ENCODE measurements around the gene NKIRAS1.
"Not testable (repeated sequence)": the region's sequence is repeated elsewhere in the genome, so short reads cannot be mapped to it uniquely, and the experiment has no call there.

NKIRAS1 gene

DNA sequence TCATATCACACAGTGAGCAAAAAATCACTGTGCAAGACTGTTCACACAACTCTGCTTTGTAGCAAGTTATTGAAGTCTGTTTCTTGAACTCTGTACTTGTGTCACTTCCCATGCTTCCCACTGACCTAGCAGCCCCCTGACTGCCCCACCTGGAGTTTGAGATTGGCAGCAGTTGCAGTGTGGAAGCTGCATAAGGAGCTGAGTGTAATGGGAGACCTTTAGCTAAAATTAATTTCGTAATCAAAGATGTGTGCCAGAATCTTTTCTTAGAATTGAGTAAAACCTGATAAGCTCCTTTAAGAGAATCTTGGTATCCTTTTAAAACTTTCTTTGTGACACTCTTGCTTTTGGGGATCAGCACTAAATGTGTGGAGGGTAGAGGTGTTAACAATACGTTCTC is 42.8 kb downstream of the NKIRAS1 start:
- no peak overlapping the region for H3K27ac ChIP-seq (replicated peaks)
- no peaks in the 10 kb centered on the region for H3K27me3 ChIP-seq (ENCODE audit: insufficient read depth, poor library complexity, severe bottlenecking)
- DNase-seq (ENCODE audit: low read depth in 1 of 2, low spot score in 1 of 2) = no peak
- H3K4me3 ChIP-seq (replicated peaks; ENCODE audit: insufficient read depth, low read length) = no peak overlapping the region
- TF ChIP-seq, protein P1, sequence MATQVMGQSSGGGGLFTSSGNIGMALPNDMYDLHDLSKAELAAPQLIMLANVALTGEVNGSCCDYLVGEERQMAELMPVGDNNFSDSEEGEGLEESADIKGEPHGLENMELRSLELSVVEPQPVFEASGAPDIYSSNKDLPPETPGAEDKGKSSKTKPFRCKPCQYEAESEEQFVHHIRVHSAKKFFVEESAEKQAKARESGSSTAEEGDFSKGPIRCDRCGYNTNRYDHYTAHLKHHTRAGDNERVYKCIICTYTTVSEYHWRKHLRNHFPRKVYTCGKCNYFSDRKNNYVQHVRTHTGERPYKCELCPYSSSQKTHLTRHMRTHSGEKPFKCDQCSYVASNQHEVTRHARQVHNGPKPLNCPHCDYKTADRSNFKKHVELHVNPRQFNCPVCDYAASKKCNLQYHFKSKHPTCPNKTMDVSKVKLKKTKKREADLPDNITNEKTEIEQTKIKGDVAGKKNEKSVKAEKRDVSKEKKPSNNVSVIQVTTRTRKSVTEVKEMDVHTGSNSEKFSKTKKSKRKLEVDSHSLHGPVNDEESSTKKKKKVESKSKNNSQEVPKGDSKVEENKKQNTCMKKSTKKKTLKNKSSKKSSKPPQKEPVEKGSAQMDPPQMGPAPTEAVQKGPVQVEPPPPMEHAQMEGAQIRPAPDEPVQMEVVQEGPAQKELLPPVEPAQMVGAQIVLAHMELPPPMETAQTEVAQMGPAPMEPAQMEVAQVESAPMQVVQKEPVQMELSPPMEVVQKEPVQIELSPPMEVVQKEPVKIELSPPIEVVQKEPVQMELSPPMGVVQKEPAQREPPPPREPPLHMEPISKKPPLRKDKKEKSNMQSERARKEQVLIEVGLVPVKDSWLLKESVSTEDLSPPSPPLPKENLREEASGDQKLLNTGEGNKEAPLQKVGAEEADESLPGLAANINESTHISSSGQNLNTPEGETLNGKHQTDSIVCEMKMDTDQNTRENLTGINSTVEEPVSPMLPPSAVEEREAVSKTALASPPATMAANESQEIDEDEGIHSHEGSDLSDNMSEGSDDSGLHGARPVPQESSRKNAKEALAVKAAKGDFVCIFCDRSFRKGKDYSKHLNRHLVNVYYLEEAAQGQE (IDR thresholded peaks at IDR 0.05; ENCODE audit: insufficient replicate concordance, low read depth) = no peak
- no peak for TF ChIP-seq SPI1 (IDR thresholded peaks at IDR 0.05; ENCODE audit: borderline replicate concordance, low read depth)
- TF ChIP-seq, protein P2, sequence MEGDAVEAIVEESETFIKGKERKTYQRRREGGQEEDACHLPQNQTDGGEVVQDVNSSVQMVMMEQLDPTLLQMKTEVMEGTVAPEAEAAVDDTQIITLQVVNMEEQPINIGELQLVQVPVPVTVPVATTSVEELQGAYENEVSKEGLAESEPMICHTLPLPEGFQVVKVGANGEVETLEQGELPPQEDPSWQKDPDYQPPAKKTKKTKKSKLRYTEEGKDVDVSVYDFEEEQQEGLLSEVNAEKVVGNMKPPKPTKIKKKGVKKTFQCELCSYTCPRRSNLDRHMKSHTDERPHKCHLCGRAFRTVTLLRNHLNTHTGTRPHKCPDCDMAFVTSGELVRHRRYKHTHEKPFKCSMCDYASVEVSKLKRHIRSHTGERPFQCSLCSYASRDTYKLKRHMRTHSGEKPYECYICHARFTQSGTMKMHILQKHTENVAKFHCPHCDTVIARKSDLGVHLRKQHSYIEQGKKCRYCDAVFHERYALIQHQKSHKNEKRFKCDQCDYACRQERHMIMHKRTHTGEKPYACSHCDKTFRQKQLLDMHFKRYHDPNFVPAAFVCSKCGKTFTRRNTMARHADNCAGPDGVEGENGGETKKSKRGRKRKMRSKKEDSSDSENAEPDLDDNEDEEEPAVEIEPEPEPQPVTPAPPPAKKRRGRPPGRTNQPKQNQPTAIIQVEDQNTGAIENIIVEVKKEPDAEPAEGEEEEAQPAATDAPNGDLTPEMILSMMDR (IDR thresholded peaks at IDR 0.05; ENCODE audit: insufficient read depth, low read length) = no peak
- no peak for TF ChIP-seq POLR2AphosphoS5 (IDR thresholded peaks at IDR 0.05; ENCODE audit: low read depth)
- TF ChIP-seq GABPA (IDR thresholded peaks at IDR 0.05; ENCODE audit: low read depth) = no peak

GRCh38 chr3:23872330-23872729 is 44.5 kb downstream of the NKIRAS1 start:
- TF ChIP-seq POLR2AphosphoS5 (IDR thresholded peaks at IDR 0.05; ENCODE audit: low read depth) (no peak), GABPA (IDR thresholded peaks at IDR 0.05; ENCODE audit: low read depth) (no peak), SPI1 (IDR thresholded peaks at IDR 0.05; ENCODE audit: borderline replicate concordance, low read depth) (no peak)
- TF ChIP-seq, protein P2 (IDR thresholded peaks at IDR 0.05; ENCODE audit: insufficient read depth, low read length) = no peak
- TF ChIP-seq, protein P1 (IDR thresholded peaks at IDR 0.05; ENCODE audit: insufficient replicate concordance, low read depth) = no peak
- DNase-seq (ENCODE audit: low read depth in 1 of 2, low spot score in 1 of 2) = no peak
- H3K27ac ChIP-seq (replicated peaks) = no peak overlapping the region
- no peak overlapping the region for H3K4me3 ChIP-seq (replicated peaks; ENCODE audit: insufficient read depth, low read length)
- H3K27me3 ChIP-seq (ENCODE audit: insufficient read depth, poor library complexity, severe bottlenecking) = no peaks in the 10 kb centered on the region

DNA sequence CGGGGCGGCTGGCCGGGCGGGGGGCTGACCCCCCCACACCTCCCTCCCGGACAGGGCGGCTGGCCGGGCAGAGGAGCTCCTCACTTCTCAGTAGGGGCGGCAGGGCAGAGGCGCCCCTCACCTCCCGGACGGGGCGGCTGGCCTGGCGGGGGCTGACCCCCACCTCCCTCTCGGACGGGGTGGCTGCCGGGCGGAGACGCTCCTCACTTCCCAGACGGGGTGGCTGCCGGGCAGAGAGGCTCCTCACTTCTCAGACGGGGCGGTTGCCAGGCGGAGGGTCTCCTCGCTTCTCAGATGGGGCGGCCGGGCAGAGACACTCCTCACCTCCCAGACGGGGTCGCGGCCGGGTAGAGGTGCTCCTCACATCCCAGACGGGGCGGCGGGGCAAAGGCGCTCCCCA is 45.4 kb downstream of the NKIRAS1 start:
- DNase-seq (ENCODE audit: low read depth in 1 of 2, low spot score in 1 of 2); H3K27me3 ChIP-seq (ENCODE audit: insufficient read depth, poor library complexity, severe bottlenecking); H3K27ac ChIP-seq (replicated peaks); H3K4me3 ChIP-seq (replicated peaks; ENCODE audit: insufficient read depth, low read length): not testable (repeated sequence)

DNA sequence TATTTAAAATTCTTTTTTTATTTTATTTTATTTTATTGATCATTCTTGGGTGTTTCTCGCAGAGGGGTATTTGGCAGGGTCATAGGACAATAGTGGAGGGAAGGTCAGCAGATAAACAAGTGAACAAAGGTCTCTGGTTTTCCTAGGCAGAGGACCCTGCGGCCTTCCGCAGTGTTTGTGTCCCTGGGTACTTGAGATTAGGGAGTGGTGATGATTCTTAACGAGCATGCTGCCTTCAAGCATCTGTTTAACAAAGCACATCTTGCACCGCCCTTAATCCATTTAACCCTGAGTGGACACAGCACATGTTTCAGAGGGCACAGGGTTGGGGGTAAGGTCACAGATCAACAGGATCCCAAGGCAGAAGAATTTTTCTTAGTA is 46.1 kb downstream of the NKIRAS1 start:
- not testable (repeated sequence) for H3K27me3 ChIP-seq (ENCODE audit: insufficient read depth, poor library complexity, severe bottlenecking); H3K4me3 ChIP-seq (replicated peaks; ENCODE audit: insufficient read depth, low read length); DNase-seq (ENCODE audit: low read depth in 1 of 2, low spot score in 1 of 2); H3K27ac ChIP-seq (replicated peaks)

DNA sequence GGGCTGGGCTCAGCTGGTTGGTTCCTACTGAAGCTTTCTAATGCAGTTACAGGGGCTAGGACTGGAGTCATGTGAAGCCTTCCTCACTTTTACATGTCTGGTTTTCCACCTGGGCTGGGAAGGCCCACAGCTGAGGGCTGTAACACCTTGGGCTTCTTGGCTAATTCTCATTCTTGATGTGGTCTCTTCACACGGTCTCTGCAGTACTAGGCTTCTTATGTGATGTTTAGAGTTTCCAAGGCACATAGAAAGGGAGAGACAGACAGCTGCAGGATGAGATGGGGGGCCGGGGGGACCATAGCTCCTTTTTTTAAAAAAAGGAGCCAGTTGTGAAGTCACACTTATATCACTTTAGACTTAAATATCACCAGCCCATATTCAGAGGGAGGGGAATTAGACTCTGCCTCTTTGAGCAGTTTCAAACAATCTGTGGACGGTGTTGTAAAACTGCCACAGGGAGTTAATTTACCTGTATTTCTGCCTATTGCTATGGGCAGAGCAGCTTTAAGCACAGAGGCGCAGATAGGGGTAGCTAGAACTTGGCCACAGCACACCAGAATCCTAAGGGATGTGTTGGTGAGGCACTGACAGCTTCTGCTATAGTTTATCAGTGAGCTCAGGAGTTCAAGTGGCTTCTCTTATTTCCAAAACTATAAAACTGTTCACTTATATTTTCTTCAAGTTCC is 46.7 kb downstream of the NKIRAS1 start:
- Histone ChIP-seq H3K27me3 (ENCODE audit: insufficient read depth, poor library complexity, severe bottlenecking) (no peaks in the 10 kb centered on the region), H3K27ac (replicated peaks) (no peak overlapping the region), H3K4me3 (replicated peaks; ENCODE audit: insufficient read depth, low read length) (no peak overlapping the region)
- DNase-seq (ENCODE audit: low read depth in 1 of 2, low spot score in 1 of 2) = no peak
- TF ChIP-seq POLR2AphosphoS5 (IDR thresholded peaks at IDR 0.05; ENCODE audit: low read depth) (no peak), GABPA (IDR thresholded peaks at IDR 0.05; ENCODE audit: low read depth) (no peak), SPI1 (IDR thresholded peaks at IDR 0.05; ENCODE audit: borderline replicate concordance, low read depth) (no peak)
- TF ChIP-seq, protein P2 (IDR thresholded peaks at IDR 0.05; ENCODE audit: insufficient read depth, low read length) = no peak
- TF ChIP-seq, protein P1 (IDR thresholded peaks at IDR 0.05; ENCODE audit: insufficient replicate concordance, low read depth) = no peak
